GM20000 (cell line): ENCODE results near the gene ENDOV.

Experiments used
- DNase-seq: peaks from one replicate; pipeline ENCODE4 v3.0.0; 2012; ENCODE audit warnings: low spot score
- TF ChIP-seq, protein P1 (sequence below): IDR thresholded peaks from 2 replicates; pipeline ENCODE4 v1.5.1; 2012; ENCODE audit warnings: mild to moderate bottlenecking, control low read depth; ENCODE audit errors: extremely low read depth, missing control alignments

ENDOV gene

GRCh38 chr17:80429356-80430275 lies 14.6 kb downstream of the ENDOV start:
- DNase-seq = no peak
- TF ChIP-seq, protein P1, sequence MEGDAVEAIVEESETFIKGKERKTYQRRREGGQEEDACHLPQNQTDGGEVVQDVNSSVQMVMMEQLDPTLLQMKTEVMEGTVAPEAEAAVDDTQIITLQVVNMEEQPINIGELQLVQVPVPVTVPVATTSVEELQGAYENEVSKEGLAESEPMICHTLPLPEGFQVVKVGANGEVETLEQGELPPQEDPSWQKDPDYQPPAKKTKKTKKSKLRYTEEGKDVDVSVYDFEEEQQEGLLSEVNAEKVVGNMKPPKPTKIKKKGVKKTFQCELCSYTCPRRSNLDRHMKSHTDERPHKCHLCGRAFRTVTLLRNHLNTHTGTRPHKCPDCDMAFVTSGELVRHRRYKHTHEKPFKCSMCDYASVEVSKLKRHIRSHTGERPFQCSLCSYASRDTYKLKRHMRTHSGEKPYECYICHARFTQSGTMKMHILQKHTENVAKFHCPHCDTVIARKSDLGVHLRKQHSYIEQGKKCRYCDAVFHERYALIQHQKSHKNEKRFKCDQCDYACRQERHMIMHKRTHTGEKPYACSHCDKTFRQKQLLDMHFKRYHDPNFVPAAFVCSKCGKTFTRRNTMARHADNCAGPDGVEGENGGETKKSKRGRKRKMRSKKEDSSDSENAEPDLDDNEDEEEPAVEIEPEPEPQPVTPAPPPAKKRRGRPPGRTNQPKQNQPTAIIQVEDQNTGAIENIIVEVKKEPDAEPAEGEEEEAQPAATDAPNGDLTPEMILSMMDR = no peak

GRCh38 chr17:80430446-80431245 lies 15.7 kb downstream of the ENDOV start:
- TF ChIP-seq, protein P1 = no peak
- no peak for DNase-seq

- TF ChIP-seq, protein P1 = no peak
- no peak for DNase-seq
Measured at GRCh38 chr17:80431246-80432195, 16.6 kb downstream of the ENDOV start.

GRCh38 chr17:80432350-80432955 lies 17.5 kb downstream of the ENDOV start:
- TF ChIP-seq, protein P1 = no peak
- DNase-seq = no peak

GRCh38 chr17:80432961-80433550 lies 18.1 kb downstream of the ENDOV start:
- TF ChIP-seq, protein P1 = no peak
- DNase-seq = no peak

GRCh38 chr17:80433916-80434666 lies 19.1 kb downstream of the ENDOV start:
- DNase-seq = no peak
- TF ChIP-seq, protein P1 = no peak
